Kidney capillary endothelial cell (primary cell): ENCODE results near the gene PLA2G4D.
"Not testable (repeated sequence)": the region's sequence is repeated elsewhere in the genome, so short reads cannot be mapped to it uniquely, and the experiment has no call there.

ENCODE experiments used
- DNase-seq: peaks from one replicate; pipeline ENCODE4 v3.0.0-alpha.2; 2018; ENCODE audit warnings: low spot score

The PLA2G4D gene

DNA sequence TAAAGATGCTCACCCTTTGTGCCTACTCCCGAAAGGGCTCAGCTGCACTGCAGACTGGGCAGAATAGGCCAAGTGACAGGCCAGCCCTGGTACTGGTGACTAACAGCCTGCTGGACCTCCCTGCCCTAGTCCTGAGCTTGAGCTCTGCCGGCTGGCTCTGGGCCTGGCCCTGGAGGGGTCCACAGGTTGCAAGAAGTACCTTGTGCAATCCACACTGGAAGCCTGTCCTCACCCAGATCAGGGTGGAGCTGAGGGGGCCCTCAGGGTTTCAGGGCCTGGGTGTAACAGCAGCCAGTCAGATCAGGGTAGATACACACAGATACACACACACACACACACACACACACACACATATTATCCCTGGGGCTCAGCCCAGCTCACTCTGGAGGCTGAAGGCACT is 27.3 kb upstream of the PLA2G4D start:
- DNase-seq, result no peak

DNA sequence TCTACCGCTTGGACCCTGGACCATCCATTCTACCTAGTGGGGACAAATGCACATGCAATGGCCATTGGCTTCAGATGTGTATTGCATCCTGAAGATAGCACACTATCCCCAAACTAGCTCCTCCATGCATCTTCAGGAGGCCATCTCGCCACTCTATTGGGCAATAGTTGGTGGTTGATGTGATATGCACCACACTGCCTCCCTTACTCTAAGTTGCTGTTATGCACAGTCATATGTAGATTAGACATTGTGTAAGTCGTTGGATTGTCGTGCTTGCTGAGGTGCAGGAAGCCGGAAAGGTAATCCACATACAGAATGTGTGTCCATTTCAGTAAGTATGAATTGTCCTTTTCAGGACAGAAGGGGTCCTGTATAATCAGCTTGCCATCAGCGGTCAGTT is 26.7 kb upstream of the PLA2G4D start:
- DNase-seq, result no peak

DNA sequence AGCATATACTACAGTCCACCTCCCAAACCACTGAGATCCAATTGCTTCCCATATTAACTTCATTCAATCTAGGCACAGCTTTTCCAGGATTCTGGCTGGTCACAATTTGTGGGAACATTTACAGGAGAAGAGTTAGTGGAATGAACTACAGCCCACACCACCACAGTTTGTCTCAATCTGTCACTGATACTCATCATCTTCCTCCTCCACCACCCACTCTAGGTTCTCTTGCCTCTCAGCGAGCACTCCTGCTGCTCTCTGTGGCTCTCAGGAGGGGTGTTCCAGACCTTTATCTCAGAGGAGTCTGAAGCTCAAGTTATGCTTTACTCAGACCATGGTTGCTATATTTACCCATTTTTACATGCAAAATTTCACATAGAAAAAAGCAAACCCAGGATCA is 25.9 kb upstream of the PLA2G4D start:
- DNase-seq, result no peak

DNA sequence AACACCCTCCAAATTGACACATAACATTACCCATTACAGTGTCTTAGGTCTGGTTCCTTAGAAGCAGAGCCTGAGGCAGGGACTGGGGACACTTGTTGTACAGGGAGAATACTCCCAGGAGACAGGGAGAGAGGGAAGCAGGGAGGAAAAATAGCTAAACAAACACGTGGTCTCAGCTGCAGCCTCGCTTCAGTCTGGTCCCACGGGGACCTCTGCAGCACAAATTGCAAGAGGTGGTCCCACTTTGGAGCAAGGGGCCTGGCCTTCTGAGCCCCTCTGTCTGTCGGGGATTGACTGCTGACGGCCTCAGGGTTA is 25.0 kb upstream of the PLA2G4D start:
- DNase-seq, result no peak

DNA sequence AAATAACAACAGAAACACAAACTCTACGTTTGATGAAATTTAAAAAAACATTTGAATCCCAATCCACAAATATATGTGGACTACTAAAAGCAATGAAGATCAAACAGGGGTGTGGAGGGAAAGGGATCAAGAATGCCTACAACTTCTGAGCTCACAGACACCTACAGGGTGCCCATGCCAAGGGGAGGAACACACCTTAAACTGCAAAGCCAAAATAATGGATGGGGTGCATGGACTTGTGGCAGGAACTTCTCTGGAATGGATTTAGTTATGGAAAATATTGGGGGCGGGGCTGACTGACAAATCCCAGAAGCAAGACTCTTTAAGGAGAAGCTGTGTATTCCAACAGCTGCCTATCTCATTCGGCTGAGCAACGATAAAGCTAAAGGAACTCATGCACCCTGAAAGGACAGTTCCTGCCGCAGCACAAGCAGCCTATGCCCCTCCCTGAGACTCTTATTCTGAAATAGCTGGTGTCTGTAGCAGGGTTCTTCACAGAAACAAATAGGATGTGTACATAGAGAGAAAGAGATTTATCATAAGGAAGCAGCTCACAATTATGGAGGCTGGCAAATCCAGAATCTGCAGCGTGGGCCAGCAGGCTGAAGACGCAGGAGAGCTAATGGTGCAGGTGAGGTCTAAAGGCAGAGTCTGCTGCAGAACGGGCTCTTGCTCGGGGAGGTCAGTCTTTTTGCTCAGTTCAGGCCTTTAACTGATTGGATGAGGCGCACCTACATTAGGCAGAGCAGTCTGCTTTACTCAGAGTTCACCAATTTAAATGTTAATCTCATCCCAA is 24.5 kb upstream of the PLA2G4D start:
- no peak for DNase-seq

DNA sequence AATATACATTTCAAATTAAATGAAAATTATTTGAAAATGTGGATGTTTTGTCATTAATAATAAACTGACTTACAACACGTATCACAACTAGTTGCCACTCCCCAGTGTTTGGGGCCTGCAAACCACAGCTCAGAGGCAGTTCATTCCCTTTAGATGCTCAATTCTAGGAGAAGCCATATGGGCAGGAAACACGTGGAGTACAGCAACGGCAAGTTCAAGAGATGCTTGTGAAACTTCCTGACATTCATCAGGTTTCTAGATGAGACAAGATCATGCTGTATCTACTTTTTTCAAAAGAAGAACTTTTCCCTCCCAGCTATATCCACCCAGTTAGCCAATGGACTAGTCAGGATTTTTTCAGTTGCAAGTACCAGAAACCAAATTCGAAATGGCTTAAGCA is 17.6 kb upstream of the PLA2G4D start:
- no peak for DNase-seq

DNA sequence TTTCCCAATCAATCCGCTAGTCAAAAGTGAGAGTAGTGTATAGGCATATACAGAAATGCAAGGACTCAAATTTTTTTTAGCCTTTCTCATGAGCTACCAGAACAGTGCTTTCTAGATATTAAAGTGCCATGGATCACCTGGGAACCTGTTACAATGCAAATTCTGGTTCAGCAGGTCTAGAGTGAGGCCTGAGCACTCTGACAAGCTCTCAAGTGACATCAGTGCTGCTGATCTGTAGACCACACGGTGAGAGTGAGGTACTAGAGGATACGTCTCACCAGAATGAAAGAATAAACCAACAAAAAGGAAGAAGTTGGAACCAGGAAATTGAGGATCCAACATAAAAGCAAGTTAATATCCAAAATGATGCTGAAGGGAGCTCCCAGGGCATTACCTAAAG is 16.0 kb upstream of the PLA2G4D start:
- DNase-seq, result no peak

DNA sequence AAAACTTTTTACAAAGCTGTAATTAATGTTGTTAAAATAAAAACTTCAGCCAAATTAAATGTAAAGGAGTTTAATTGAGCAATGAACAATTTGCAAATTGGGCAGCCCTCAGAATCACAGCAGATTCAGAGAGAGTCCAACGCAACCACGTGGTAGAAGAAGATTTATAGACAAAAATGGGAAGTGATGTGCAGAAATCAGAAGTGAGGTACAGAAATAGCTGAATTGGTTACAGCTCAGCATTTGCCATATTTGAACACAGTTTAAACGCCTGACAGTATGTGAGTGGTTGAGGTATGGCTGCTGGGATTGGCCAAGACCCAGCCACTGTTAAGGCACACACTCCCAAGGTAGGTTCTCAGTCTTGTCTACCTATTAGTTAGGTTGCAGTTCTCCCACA is 14.4 kb upstream of the PLA2G4D start:
- no peak for DNase-seq

DNA sequence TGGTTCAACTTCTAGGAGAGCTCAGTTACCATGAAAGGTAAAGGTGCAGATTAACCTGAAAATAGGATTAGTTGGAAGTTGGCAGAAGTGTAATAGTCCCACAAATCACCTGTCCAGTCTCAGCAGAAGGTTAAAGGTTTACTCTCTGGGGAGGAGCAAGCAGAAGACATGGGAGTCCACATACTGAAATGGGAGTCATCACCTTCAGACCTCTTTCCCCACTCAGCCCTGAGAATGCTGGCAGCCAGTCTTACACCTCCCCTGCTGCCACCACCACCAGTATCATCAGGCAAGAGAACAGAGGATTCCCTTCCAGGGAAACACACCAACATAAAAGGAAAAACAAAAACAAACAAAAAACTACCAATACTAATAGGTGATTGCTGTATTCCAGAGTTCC is 13.8 kb upstream of the PLA2G4D start:
- DNase-seq, result no peak

DNA sequence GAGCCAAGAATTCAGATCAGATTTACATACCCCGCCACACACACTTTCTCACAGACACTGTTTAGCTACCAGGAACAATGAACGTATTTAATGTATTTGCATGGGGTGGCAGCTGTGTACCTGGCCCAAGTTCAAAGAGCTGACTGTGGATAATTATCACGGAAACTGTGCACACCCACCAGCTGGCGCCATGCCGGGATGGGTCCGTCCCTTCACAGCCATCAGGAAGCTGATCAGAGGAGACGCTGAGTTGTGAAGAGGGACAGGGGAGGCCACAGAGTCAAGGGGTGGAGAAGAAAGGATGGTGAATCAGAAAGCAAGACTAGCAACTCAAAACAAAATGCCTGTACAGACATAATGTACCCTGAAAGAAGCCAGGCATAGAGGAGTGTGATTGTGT is 13.1 kb upstream of the PLA2G4D start:
- no peak for DNase-seq

DNA sequence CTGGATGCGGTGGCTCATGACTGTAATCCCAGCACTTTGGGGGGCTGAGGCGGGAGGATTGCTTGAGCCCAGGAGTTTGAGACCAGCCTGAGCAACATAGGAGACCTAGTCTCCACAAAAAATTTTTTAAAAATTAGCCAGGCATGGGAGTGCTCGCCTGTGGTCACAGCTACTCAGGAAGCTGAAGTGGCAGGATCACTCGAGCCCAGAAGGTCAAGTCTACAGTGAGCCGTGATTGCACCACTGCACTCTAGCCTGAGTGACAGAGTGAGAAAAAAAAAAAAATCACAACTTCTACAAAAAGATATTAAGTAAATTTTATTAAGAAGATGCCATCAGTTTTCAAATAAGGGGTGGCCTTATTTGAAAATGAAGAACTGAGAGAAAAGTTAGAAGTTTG is 11.9 kb upstream of the PLA2G4D start:
- no peak for DNase-seq

DNA sequence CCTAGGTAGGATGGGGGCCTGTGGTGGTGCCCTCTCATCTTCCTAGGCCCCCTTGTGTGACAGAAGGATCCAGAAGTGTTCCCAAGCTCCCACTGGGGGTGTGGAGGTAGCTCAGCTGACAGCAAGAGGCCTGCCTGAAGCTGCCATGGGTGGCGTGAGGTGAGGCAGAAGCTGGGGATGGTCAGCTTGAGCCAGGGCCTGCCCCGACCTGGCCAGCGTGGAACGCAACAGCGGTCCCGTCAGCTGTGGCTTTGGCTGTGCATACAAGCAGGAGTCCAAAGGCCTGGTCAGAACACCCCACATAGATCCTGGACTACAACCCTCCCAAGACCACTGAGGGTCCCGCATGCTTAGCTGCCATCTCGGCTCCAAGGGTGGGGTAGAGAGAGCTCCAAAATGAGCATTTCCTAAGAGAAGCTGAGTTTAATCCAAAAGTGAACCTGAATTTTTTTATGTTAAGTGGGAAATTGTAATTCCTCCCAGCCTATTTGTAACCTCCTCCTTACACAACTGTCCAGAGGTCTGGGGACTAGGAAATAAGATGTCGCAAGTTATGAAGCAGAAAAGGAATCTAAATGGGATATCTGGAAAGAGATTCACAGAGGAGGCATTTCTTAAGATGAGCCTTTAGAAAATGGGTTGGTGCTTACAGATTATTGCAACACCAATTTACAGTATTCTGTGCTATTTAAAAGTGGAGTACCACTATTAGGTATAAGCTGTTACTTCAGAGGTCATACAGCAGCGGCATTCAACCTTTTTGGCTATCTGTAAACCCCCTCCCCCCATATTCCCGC is 9.9 kb upstream of the PLA2G4D start:
- DNase-seq, result no peak

DNA sequence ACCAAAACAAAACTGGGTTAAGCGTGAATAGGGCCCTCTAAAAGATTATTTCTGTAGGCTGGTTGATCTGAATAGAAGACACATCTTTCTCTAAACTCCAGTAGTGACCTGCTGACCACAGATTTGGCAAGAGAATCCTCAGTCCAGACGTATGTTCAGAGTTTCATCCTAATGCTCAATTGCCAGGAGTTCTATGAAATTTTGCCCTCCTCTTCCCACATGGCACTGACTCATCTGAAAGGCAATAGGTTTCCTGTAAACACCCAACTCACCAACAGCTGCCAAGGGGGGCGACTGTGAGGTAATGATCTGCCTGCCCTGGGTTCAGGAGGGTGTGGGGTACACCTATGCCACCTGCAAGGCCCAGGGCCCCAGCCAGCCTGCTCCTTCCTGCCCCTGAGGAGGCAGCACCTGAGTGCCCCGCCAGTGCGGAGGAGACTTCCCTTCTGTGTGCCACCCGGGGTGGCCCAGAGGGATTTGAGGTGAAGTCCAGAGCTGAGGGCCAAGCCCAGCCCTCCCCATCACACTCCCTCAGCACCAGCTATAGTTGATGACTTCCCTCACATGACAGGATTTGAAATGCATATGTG is 8.4 kb upstream of the PLA2G4D start:
- no peak for DNase-seq

DNA sequence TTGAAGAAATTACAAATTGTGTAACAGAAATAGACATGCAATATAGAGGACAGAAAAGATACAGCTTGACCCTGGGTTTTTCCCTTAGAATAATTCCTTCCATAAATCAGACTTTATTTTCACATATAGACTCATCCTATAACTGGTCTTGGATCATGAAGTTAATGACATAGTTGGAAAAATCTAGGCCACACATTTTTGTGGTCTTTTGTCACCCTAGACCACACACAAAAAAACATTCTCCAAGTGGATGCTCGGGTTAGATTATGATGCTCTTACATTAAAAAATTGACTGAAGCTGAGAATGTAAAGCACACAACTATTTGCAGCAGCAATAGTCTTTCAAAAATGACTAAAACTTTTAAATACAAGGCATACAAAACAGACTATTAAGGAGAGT is 7.5 kb upstream of the PLA2G4D start:
- DNase-seq, result no peak

DNA sequence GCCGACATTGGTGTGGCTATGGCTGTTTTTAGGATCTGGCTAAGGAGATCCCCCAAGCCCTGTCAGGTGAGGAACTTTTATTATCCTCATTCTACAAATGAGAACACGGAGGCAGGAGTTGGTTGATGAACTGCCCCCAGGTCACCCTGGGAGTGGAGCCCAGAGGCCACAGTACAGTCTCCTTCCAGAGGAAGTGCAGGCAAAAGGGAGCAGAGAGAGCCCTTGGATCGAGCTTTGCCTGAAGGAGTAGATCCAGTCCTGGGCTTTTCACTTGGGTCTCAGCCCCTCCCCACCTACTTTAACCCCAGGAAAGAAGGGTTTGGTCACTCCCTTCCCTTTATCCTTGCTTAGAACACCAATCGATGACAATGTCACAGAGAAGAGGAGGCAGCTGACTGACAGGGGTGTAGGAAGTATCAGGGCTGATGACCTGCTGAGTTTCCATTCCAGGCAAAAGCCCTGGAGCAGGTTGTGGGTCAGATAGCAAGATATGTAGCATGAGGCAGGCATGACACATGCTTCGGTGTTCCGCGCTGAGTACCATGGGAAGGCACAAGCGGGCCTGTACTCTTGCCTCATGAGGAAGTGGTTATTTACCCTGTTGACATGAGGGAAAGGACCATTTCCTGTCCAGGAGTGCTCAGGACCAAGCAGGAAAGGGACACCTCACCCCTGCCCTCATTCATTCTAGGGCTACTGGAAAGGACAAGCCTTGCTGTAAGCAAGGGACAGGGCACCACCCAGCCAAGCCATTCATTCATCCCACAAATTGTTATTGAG is 5.8 kb upstream of the PLA2G4D start:
- peak; percentile 71 for DNase-seq

DNA sequence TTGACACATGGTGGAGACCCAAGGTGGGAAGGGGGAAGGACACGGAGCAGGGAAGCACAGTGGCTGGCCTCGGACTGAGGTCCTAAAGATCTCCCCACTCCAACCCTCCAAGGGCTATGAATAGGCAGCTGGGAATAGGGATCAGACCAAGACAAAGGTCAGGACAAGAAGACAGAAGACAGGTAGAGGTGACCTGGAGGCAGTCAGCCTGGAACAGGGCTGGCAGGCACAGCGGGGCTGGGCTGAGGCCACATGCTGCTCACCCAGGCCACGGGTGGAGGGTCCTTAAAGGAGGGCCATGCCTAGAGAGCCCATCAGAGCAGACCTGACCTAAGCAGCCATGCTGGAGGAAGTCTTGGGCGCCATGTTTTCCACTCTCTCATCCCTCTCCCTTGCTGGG is 2.7 kb upstream of the PLA2G4D start:
- no peak for DNase-seq

DNA sequence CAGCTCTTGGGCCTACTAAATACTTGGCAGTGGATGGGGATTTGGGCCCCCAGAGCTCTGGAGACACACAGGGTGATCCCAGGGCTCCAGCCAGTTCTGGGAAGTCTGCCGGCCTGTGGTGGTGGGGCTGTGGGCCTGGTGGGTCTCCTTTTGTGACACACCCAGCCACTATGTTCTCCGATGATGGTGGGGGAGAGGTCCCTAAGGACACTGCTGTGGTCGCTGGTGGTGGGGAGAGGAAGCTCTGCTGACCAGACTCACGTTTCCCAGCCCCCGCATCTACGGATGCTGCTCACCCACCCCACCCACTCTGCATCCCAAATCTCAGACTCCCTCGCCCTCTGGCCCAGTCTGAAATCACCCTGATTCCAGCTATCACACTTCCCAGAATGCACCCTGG is 396 bp downstream of the PLA2G4D start:
- DNase-seq, result no peak

DNA sequence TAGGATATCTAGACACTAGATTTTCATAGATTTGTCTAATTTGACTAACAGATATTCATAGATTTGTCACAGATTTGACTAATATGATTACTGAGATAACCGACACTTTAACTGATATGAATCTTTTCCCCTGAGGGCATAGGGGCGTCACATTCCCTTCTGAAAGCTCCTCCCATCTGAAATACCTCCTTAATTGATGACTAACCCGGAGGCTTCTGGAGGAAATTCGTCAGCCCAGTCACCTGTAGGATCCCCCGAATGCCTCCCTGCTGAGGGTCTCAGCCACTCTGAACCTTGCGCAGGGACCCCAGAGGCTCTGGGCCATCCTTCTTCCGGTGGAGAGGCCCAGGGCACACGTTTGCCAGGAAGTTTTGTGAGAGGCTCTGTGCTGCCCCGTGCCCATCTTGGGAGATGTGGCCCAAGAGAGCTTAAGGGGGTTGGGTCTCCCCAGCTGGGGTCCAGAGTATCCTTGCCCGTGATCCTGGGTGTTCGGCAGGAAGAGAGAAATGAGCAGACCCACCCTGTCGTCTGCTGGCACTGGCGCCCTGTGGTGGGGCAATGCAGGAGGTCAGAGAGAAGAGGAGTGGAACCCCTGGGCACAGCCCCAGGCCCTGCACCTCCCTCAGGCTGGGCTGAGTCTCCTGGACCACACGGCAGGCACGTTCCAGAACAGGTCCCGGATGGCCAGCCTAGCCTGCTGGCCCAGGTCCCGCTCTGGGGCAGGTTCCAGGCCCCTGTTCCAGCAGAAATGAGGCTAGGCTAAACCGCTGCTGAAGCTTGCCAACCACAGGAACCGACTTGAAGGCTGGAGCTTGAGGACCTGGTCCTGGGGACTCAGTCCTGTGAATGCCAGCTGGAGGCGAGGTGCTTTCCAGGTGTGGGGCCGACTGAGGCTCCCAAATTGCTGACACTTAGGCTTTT is 1.7 kb downstream of the PLA2G4D start:
- no peak for DNase-seq

DNA sequence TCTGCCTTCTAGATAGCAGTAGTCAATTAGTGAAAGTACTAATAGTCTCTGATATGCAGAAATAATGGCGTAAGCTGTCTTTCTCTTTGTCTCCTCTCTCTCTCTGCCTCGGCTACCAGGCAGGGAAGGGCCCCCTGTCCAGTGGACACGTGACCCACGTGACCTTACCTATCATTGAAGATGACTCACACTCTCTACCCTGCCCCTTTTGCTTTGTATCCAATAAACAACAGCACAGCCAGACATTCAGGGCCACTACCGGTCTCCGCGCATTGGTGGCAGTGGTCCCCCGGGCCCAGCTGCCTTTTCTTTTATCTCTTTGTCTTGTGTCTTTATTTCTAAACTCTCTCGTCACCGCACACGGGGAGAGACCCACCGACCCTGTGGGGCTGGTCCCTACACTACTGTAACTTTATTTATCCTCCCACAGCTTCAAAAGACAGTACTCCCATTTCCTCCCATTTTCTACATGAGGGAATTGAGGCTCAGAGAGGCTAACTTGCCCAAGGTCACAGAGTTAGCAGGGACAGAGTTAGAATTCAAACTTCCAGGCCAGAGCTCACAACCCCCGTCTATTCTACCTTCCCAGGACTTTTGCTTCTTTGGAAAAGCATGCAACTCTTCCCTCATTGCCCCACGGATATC is 2.5 kb downstream of the PLA2G4D start:
- DNase-seq, result not testable (repeated sequence)

DNA sequence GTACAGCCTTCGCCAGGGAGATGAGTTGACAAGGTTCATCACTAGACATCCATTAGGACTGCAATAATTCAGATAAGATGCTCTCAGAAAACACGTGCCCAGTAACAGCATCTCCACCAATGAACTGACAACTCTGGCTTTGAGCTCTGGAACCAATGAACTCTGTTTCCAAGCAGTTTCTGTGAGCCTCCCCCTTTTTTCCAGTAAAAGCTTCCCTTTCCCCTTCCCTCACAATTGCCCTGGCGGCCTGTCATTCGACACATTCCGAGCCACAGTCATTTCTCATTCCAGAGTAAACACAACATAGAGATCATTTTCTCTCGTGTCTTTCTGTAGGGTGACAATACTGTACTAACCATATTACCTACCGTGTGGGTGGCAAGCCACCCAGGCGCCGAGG is 3.6 kb downstream of the PLA2G4D start:
- no peak for DNase-seq

DNA sequence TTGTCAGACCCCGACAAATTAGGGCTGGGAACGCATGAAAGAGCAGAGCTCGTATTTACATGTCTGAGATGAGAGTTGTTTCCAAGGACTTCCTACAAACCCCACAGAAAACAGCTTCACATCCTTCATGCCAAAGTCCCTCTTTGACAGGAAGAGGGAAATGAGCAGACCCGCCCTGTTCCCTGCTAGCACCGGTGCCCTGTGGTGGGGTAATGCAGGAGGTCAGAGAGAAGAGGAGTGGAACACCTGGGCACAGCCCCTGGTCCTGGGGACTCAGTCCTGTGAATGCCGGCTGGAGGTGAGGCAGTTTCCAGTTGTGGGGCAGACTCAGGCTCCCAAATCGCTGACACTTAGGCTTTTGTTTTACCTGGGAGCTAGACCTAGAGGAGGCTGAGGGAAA is 4.0 kb downstream of the PLA2G4D start:
- no peak for DNase-seq
